Lung microvascular endothelial cell (primary cell): ENCODE results near the gene NGDN. TPM values are rescaled to one million over a fixed set of nuclear protein-coding genes. Genes with fewer than 3 reads are reported as not detected.
A peak's percentile ranks its signal among the peaks of the same experiment; 100 is the strongest.
"Not testable (repeated sequence)": the region's sequence is repeated elsewhere in the genome, so short reads cannot be mapped to it uniquely, and the experiment has no call there.

ENCODE experiments used
- DNase-seq, 2 donors: peaks; one replicate each; pipeline versions ENCODE4 v3.0.0 to v3.0.0-alpha.2; 2010; ENCODE audit warnings: low read depth in 2 of 2
- total RNA-seq: library from RNA; depleted of rRNA; stranded (reverse); fragments of >200 nt; gene quantifications from 2 replicates; pipeline ENCODE4 v1.2.1, GENCODE V29; 2014

The NGDN gene, protein sequence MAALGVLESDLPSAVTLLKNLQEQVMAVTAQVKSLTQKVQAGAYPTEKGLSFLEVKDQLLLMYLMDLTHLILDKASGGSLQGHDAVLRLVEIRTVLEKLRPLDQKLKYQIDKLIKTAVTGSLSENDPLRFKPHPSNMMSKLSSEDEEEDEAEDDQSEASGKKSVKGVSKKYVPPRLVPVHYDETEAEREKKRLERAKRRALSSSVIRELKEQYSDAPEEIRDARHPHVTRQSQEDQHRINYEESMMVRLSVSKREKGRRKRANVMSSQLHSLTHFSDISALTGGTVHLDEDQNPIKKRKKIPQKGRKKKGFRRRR
- 28.1 and 46.8 TPM in 2 replicates for total RNA-seq

DNA sequence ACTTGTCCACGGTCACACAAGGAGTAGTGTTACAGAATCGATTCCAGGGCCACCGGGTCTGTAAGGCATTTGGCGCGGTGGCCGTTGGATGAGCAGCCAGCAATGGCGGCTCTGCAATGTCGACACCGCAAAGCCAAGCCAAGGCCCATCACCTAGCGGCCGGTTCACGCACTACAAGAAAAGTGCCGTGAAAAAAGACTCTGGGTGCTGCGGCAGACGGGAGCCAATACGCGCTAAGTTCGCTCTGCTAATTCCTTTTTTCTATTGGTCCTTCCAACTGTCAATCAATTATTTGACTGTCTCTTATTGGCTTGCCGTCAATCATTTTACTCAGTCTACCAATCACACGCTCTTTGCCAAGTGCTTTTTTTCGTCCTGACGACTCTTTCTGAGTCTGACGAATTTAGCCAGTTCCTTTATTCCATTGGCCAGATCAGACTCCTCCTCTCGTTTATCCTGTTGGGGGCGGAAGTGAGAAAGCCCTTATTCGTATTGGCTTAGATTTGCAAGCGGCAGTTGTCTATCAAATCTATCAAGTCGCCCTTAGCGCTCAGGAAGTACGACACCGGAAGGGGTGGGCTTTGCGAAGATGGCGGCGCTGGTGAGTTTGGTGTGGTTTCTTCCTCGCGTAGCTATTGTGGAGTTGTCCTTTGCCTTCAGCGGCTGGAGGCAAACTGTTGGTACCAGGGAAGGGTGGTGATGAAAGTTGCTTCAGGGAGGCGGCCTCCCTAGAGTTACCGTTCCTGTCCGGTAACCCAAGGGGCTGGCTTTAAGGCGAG is at the start of gene NGDN:
NGDN (plus strand) TSS at position 577 of the 779 bp plus-strand sequence; CDS start at position 590, 13 bp downstream.
- DNase-seq, result peak; percentile 100

DNA sequence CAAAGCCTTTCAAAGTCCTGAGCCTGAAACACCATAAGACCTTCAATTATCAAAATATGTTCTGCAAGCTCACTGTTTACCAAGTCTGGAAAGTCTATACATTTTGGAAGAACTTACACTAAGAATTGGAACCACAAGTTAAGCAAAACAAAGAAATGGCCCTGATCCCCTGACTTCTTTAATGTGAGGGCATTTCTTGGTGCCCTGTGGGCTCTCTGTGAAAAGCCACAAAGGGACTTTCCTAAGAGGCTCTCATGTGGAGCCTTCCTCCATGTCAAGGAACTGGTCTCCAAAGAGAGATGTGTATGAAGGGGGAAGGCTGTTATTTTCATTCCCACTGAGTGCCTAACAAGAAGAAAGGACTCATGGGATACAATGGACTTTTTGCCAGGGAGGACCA is 47.9 kb upstream of the NGDN start:
- DNase-seq, result no peak

DNA sequence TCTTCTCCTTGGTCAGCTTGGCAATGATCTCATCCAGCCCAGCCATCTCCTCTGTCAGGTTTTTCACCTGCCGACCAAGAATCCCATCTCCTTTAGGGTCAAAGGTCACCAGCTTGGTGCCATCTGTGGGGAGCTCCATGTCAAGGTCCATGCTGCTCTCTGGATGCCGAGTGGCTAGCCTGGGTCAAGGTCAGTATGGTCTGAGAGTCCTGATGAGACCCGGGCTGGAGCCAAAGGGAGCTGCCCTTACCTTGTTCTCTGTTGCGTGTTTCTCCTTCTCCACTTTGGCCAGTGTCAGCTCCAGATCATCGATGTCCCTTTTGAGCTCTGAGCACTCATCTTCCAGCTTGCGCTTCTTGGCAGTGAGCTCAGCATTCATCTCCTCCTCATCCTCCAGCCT is 45.8 kb upstream of the NGDN start:
- no peak for DNase-seq

DNA sequence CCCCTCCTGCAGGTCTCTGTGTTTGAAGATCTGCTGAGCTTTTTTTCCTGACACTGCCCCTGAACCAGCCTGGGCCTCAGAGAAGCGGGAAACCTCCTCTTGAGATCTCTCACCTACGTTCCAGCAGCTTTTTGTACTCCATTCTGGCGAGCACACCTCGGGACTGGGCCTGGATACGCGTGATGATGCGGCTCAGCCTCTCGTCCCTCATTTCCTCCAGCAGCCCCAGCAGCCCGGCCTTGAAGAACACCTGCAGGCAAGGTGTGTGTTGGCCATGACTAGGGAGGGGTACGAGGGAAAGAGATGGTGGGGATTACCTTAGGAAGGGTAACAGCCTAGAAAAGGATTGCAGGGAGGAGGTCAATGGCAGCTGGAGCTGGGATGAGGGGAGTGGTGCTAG is 44.3 kb upstream of the NGDN start:
- no peak for DNase-seq

DNA sequence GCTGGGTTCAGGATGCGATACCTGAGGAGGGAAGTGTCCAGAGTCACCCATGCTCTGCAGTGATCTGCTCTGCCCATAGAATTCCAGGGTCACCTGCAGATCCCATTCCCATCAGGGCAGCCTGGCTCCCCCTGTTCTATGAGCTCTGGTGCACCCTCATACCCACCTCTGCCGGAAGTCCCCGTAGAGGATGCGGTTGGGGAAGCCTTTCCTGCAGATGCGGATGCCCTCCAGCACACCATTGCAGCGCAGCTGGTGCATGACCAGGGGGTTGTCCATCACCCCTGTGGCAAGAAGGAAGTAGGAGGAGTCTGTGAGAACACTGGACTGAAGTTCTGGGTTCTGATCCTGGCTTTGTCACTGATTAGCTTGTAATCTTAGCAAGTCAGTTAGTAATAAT is 43.7 kb upstream of the NGDN start:
- DNase-seq, result not testable (repeated sequence)

DNA sequence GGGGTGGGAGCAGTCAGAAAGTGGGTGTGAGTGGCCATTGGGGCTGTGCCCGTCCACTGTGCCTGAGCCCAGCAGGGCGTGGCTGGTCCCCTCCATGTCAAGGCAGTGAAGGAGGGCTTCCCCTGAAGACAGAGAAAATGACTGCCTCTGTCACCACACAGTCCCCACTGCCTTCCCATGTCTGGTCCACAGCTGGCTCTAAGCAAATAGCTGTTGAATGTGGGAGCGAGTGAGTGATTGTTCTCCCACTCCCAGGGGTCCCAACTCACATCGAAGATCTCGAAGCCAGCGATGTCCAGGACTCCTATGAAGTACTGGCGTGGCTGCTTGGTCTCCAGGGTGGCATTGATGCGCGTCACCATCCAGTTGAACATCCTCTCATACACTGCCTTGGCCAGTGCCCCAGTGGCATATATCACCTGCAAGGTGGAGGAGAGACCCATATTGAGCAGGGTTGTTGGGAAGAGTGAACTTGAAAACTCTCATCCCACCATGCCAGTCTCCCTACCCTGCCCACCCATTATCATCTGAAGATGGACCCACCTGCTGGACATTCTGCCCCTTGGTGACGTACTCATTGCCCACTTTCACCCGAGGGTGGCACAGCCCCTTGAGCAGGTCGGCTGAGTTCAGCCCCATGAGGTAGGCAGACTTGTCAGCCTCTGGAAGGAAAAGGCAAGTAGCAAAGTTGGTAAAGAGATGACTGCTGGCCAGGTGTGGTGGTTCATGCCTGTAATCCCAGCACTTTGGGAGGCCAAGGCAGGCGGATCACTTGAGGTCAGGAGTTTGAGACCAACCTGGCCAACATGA is 40.6 kb upstream of the NGDN start:
- DNase-seq, result no peak

DNA sequence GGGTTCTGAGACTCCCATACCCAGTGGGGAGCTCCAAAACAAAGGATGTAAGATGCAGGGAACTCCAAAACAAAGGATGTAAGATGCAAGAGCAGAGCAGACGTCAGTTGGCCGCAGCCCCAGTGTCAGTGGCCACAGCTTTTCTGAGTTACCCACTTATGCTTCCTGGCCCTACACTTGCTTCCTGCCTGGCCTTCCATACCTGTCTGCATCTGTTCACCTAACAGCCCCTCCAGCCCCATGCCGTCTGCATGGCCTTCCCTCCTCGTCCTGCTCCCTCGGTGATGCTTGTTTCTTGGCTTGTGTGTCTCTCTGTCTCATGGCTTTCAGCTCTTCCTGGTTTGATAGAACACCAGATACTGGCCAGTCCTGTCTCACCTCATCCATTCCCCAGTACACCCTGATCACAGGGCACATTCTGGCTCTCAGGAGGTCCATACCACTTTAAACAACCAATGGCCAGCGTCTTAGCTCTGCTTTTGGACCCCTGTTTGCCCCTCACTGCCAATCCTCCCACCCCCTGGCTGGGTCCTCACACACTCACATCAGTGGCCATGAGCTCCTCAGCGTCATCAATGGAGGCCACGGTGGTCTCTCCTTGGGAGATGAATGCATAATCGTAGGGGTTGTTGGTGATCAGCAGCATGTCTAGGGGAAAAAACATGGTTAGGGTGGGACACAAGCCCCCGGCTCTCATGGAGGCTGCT is 39.3 kb upstream of the NGDN start:
- no peak for DNase-seq

DNA sequence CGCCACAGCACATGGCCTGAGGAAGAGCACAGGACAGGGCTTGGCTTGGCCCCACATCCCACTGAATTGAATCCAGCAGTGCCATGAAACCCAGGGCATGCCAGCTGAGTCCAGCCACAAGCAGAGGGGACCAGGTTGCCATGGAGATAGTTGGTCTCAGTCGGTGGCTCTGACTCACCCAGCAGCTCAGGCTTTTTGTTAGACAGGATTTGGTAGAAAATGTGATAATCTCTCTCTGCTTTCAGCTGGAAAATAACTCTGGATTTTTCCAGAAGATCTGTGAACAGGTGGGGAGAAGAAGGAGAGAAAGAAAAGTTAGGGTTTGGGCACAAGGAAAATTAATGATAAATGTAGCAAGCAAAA is 38.8 kb upstream of the NGDN start:
- DNase-seq, result no peak

DNA sequence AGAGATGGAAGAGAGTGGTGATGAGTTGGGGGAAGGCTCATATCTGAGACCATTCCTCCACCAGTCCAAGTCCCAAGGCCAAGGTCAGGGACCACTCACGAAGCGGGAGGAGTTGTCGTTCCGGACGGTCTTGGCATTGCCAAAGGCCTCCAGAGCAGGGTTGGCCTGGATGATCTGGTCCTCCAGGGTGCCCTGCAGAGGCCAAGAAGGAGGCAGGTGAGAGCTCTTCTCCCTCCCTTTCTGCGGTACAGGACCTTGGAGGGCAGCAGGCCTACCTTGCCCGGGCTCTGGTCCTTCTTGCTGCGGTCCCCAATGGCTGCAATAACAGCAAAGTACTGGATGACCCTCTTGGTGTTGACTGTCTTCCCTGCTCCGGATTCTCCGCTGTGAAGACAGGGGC is 38.0 kb upstream of the NGDN start:
- no peak for DNase-seq

DNA sequence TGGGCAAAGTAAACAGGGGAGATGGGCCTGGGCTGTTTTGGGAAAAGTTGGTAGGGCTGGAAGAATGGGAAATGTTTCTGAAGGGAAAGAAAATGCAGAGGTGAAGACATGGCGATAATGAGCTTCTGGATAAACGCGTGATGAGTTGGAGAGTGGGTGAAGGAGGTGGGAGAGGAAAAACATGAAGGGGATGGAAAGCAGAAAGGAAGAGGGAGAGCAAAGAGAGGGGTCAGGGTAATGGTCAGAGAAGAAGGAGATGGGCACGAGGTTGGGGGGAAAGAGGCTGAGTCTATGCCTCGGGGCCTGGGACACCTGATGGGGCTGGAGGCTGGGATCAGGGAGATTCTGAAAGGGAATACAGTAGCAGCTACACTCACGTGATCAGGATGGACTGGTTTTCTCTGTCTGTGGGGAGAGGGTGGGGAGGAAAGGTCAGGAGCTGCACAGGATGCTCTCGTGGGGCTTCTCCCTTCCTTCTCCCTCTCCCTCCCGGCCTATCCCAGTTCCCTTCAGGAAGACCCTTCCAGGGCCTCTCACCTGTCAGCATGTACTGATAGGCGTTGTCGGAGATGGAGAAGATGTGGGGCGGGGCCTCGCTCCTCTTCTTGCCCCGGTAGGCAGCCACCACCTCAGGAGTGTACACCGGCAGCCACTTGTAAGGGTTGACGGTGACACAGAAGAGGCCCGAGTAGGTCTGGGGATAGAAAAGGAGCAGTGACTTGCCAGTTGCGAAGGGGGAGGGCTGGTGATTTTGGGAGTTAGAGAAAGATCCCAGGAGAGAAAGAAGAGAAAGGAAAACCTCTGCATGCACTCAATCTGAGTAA is 37.2 kb upstream of the NGDN start:
- DNase-seq, result no peak

DNA sequence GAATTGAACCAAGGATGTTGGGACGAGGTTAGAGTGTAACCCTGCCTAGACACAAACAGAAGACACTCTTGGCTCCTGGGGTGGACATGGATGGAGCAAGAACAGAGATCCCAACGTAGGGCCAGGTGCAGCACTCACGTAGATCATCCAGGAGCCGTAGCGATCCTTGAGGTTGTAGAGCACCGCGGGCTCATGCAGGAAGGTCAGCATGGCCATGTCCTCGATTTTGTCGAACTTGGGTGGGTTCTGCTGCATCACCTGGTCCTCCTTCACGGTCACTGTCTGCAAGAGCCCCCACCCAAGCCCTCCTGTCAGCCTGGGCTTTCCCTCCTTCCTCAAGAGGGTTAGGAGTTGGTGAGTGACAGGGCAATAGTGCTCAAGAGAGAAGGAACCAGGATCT is 36.6 kb upstream of the NGDN start:
- no peak for DNase-seq

DNA sequence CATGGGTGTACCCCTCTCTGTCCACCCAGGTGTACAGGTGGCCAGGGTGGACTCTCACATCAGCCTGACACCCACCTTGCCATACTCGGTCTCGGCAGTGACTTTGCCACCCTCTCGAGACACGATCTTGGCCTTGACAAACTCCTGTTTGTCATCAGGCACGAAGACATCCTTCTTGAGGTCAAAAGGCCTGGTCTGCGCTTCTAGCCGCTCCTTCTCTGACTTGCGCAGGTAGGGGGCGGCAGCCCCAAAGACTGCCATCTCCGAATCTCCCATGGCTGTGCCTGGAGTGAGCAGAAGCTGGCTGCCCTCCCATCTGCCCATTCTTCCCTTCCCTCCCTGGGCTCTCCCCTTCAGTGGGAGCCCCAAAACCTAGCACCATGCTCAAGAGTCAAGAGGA is 36.0 kb upstream of the NGDN start:
- DNase-seq, result no peak

DNA sequence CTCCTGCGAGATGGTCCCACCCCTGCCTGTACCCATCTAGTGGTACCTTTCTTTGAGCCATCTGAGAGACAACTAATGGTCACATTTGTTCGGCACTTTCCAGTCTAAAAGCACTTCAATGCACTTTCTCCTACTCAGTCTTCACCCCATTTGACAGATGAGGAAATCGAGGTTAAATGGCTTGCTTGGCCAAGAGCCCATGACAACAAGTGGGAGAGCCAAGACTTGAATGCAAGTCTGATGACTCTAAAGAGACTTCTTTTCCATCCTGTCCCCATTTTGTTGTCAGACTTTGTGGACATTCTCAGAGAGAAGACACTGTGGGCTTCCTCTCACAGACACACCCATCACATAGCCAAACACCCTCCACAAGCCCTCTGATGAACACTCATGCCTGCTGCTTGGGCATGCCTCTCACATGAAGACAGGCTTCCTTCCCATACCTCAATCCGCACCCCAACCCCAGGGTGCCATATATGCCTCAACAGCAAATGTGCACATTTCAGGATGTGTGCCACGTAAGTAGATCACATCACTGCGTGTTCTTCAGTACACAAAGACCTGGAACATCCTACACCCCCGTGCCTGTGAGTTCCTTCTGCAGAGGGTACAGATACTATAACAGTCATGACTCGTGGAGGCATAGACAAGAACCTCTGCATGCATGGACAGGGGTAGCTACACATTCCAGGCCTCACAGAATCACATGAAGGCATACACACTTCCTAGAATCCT is 34.8 kb upstream of the NGDN start:
- no peak for DNase-seq

DNA sequence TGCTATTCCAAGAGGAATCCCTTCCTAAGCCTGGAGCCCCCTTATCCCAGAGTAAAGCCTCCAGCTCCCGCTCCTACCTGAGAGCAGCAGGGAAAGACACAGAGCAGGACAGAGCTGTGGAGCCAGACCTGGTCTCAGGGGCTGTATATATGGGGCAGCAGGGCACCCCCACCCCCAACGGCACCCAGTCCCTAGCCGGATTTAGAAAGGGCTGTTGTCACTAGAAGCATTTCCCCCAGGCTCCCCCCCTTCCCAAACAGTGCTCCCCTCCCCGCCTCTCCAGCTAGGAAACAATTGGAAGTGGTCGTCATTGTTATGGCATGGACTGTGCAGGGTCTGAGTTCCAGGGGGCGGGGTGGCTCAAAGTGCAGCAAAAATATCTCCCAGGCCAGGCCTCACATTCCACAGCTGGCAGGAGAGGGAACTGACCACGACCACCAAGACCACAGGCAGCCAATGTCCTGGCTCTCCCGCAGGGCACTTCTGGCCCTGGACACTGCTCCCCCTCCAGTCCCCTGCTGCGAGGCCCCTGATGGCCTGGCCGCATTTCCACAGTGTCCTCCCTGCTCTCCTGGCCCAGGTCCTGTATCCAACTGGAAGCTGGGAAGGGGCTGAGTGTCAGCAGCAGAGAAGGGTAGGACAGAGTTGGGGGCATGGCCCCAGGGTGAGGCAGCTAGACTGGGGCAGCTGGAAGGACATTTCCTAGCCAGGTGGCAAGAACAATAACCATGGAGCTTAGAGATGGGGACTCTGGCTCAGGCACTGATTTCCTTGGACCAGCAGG is 33.8 kb upstream of the NGDN start, which contains the start of gene MYH7:
MYH7 (minus strand) TSS at position 118 of the 784 bp plus-strand sequence. CDS start 1,928 bp downstream, outside the sequence.
- no peak for DNase-seq

DNA sequence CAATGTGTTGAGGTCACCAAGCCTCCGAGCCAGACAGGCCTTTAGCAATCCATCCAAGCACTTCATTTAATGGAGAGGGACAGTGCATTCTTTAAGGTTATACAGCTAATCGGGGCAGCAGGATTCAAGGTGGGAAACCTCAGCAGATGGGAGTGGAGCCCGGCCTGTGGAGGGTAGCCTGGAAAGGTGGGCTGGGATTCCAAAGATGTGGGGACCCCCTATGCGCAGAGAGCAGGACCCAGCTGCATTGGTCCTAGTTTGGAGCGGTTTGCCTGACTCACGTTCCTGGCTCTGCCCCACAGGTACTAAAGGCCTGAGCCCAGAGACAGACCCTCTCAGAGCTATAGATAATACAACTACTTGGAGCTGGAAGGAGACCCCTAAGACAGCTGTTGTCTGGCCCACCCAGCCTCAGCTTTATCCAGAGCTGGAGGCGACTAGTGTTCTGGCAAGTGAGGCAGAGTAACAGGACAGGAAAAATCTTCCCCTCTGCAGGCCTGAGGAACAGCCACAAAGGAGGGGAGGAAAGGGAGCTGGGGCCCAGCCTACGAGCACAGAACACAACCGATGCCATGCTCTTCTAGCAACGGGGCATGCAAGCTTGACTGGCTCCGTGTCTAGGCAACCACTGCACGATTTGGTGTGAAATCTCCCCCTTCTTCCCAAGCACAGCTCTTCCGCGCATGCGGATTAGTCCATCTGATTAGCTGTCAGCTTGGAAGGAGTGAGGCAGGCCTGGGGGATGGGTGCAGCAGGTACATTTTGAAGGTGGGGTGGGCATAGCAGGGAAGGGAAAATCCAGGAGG is 33.0 kb upstream of the NGDN start:
- DNase-seq, result no peak

DNA sequence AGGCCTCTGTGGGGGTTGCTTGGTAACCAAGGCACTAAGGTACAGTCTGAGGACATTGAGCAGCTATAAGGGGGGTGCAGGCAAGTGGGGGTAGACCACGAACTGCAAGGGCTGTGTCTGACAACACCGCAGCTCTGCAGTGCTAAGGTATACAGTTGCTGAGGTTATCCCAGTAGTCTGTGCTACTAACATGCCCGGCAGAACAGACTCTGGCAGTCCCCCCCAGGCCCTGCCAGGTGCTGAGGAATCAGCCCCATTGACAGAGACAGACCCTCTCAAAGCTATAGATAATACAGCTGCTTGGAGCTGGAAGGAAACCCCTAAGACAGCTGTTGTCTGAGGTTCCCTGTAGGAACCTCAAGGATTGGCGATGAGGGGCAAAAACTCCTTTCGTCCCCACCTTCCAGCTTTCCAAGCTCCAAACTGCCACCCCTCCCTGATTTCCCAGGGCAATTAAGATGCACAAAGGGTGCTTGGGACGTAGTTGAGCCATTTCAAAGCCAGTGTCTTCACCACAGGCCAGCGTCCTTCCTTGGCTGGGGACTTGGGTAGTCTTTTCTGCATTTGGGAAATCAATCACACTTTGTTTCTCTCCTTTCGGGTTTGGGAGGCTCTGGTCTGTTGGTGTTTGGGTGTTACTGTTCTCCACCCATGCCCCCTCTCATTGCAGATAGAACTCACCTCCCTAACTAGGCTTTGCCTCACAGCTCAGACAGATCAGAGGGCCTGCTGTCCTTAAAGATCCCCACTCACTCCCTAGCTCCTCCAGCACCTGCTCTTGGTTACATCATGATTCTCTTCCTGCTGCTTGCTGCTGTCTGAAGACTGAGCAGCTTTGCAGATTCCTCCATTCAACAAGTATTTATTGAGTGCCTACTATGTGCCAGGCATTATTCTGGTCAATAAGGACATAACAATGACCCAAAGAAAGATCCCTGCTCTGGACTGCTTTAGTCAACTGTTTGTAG is 32.1 kb upstream of the NGDN start:
- no peak for DNase-seq
